HG03520 (cell line): ENCODE data around the gene CFAP45.

Experiments used
- ATAC-seq: cut with Tn5 transposase; IDR thresholded peaks from one replicate; pipeline ENCODE4 v1.9.1; 2021; ENCODE audit warnings: mild to moderate bottlenecking, moderate library complexity; ENCODE audit not compliant: unreplicated experiment

CFAP45 gene

GRCh38 chr1:159828581-159829272 lies 71.2 kb downstream of the CFAP45 start:
- ATAC-seq = no peak

DNA sequence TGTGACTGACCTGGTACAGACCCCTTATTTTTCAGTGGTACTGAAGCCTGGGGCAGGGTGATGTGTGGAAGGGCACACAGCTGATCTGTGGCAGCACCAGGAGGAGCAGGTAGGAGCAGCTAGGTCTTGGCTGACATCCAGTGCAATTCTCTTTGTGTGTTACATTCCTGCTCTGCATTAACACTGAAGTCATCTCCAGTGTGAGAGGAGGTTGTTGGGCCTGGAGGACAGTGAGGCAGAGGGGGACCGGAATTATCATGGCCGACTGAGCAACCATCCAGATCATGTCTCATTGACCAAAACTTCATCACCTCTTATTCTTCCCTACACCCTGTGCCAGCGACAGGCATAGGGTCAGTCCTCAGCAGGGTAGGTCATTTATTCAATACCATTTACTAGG lies 71.8 kb downstream of the CFAP45 start:
- no peak for ATAC-seq

DNA sequence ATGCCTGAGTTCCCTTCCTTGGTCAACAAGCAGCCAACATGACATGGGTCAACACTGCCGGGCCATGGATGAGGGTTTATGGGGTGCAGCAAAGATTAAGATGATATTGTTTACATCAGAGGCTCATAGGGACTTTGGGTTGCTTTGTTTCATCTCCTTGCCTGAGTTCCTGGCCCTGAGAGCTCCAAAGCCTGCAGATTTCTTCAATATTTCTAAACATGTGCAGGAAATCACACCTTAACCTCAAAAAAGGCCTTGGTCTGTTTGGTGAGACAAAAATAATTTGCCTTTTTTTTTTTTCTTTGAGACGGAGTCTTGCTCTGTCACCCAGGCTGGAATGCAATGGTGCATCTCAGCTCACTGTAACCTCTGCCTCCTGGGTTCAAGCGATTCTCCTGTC lies 72.4 kb downstream of the CFAP45 start:
- no peak for ATAC-seq

- ATAC-seq = no peak
Measured at GRCh38 chr1:159827102-159827490, 72.9 kb downstream of the CFAP45 start.

GRCh38 chr1:159826441-159827101 lies 73.4 kb downstream of the CFAP45 start, which contains the start of gene SLAMF8:
Gene SLAMF8, plus strand, starts transcription at chr1:159826873. Its CDS starts 26 bp downstream, at chr1:159826899.
- no peak for ATAC-seq

- ATAC-seq = no peak
Measured at GRCh38 chr1:159825564-159825963, 74.4 kb downstream of the CFAP45 start.

DNA sequence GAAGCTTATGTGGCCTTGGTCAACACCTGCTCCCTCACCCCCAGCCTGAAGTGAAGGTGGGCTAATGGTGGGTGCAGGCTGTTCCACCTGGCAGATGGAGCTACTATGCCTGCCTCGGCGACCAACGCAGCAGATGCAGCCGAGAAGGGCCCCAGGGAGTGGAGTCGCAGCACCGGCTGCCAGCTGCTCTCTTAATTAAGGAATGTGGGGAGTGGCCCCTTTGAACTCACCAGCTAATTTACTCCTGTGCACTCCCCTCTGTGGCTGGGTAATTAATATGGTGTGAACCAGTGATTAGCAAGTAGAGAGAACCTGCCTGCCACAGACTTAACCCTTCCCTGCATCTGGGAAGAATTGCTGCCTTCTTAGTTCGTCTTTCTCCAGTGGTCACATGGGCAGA lies 76.6 kb downstream of the CFAP45 start:
- ATAC-seq = no peak
